Measurements from ENCODE around the gene ATXN1L.
A peak's percentile ranks its signal among the peaks of the same experiment; 100 is the strongest.
"Not testable (repeated sequence)": the region's sequence is repeated elsewhere in the genome, so short reads cannot be mapped to it uniquely, and the experiment has no call there.

The ATXN1L gene, protein sequence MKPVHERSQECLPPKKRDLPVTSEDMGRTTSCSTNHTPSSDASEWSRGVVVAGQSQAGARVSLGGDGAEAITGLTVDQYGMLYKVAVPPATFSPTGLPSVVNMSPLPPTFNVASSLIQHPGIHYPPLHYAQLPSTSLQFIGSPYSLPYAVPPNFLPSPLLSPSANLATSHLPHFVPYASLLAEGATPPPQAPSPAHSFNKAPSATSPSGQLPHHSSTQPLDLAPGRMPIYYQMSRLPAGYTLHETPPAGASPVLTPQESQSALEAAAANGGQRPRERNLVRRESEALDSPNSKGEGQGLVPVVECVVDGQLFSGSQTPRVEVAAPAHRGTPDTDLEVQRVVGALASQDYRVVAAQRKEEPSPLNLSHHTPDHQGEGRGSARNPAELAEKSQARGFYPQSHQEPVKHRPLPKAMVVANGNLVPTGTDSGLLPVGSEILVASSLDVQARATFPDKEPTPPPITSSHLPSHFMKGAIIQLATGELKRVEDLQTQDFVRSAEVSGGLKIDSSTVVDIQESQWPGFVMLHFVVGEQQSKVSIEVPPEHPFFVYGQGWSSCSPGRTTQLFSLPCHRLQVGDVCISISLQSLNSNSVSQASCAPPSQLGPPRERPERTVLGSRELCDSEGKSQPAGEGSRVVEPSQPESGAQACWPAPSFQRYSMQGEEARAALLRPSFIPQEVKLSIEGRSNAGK

GRCh38 chr16:71845639-71846430, at the start of gene ATXN1L:
Gene ATXN1L (plus strand): TSS chr16:71845976. CDS start chr16:71849741, 3,765 bp downstream.
- peak; percentile 76 to 85 for DNase-seq (ENCODE audit: low read depth in 2 of 2, low spot score in 1 of 2)

GRCh38 chr16:71796501-71797097, 49.2 kb upstream of the ATXN1L start:
- no peak for DNase-seq (ENCODE audit: low read depth in 2 of 2, low spot score in 1 of 2)

GRCh38 chr16:71803305-71803690, 42.5 kb upstream of the ATXN1L start:
- no peak for DNase-seq (ENCODE audit: low read depth in 2 of 2, low spot score in 1 of 2)

DNA sequence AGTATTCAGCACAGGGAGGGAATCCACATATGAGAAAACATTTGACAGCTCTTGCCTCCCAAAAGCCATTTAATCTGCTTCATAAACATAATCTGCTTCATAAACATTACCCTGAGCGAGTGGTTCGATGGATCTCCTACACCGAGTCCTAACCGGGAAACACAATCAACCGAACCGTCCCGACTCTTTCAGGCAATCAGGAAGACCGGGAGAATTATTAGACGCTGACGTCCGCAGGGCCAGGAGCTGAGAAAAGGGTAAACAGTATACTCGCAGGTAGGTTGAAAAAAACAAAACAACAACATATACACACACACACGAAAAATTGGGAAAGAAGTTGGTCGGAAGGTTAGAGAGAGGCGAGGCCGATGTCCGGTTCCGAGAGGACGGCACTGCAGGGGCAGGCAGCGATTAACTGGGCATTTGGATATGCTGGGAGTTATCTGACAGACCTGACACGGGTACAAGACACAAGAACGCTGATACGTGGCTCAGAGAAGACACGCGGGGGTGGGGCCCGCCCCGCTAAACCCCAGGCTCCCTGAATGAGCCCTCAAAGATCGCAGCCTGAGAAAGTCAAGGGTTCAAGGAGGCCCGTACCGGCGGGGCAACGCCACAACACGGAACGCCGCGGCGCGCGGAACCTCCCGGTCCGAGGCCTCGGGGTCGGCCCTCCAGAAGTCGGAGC, 37.7 kb upstream of the ATXN1L start:
- peak in 1 of 2 donors; percentile 31 for DNase-seq (ENCODE audit: low read depth in 2 of 2, low spot score in 1 of 2)

GRCh38 chr16:71808593-71809459, 37.0 kb upstream of the ATXN1L start, which contains the start of gene AP1G1:
Gene AP1G1 (minus strand): TSS chr16:71808834. CDS start chr16:71789479, 19,355 bp downstream.
- peak; percentile 72 to 83 for DNase-seq (ENCODE audit: low read depth in 2 of 2, low spot score in 1 of 2)

DNA sequence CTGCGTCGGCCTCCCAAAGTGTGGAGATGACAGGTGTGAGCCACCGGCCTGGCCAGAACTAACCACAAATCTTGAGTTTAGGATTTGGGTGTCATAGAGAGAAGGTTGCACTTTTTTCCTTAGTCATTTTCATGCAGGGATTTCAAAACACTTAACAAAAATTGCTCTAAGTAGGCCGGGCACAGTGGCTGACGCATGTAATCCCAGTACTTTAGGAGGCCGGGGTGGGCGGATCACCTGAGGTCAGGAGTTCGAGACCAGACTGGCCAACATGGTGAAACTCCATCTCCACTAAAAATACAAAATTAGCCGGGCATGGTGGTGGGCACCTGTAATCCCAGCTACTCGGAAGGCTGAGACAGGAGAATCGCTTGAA, 35.6 kb upstream of the ATXN1L start:
- not testable (repeated sequence) for DNase-seq (ENCODE audit: low read depth in 2 of 2, low spot score in 1 of 2)

DNA sequence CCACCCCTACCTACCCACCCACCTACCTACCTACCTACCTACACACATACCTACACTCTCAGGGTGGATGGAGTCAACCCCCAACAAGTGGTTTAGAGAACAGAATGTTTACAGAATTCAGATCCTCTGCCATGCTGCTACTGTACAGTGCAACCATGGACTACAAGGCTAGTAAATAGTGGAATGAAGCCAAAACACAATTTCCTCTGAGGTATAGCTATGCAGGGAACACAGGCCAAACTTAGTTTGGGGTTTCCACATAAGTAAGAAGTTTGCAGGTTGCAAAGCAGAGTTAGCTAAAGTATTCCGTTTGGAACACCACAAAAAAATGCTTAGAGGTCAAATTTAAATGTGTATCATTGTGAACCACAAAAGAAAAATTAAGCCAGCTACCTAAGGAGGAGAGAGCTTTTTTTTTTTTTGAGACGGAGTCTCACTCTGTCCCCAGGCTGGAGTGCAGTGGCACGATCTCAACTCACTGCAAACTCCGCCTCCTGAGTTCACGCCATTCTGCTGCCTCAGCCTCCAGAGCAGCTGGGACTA, 34.4 kb upstream of the ATXN1L start:
- DNase-seq (ENCODE audit: low read depth in 2 of 2, low spot score in 1 of 2): no peak

GRCh38 chr16:71817155-71817500, 28.6 kb upstream of the ATXN1L start:
- not testable (repeated sequence) for DNase-seq (ENCODE audit: low read depth in 2 of 2, low spot score in 1 of 2)

DNA sequence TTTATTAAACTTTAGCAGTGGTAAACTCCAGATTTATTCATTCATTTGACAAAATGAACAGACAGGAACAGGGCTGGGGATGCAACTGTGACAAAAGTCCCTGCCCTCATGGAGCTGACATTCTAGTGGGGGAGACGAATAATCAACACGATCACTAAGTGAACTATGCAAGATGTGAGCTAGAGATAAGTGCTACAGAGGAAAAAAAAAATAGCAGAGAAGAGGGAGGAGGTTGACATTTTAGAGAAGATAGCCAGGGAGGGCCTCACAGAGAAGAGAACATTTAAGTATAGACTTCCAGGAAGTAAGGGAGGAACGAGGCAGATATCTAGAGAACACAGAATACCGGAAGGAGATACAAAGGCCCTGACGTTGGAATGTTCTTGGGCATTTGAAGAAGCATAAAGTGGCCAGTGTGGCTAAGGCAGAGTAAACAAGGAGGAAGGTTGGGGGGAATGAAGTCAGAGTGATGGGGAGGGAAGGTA, 19.2 kb upstream of the ATXN1L start:
- DNase-seq (ENCODE audit: low read depth in 2 of 2, low spot score in 1 of 2): no peak

GRCh38 chr16:71830359-71830758, 15.4 kb upstream of the ATXN1L start:
- no peak for DNase-seq (ENCODE audit: low read depth in 2 of 2, low spot score in 1 of 2)

DNA sequence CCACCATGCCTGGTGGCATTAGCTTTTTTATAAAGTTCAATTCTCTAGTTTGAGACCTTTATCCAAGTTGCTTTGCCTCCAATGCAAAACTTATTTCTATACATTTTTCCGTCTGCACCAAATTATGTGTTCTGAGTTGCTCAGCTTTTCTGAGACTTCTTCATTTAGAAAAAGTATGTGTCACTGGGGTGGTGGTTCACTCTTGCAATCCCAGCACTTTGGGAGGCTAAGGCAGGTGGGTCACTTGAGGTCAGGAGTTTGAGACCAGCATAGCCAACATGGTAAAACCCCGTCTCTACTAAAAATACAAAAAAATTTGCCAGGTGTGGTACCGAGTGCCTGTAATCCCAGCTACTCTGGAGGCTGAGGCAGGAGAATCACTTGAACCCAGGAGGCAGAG, 14.1 kb upstream of the ATXN1L start:
- DNase-seq (ENCODE audit: low read depth in 2 of 2, low spot score in 1 of 2): not testable (repeated sequence)

GRCh38 chr16:71832112-71832511, 13.7 kb upstream of the ATXN1L start:
- DNase-seq (ENCODE audit: low read depth in 2 of 2, low spot score in 1 of 2): not testable (repeated sequence)

GRCh38 chr16:71834291-71834690, 11.5 kb upstream of the ATXN1L start:
- no peak for DNase-seq (ENCODE audit: low read depth in 2 of 2, low spot score in 1 of 2)

GRCh38 chr16:71837150-71837549, 8.6 kb upstream of the ATXN1L start:
- no peak for DNase-seq (ENCODE audit: low read depth in 2 of 2, low spot score in 1 of 2)

GRCh38 chr16:71840052-71840451, 5.7 kb upstream of the ATXN1L start:
- no peak for DNase-seq (ENCODE audit: low read depth in 2 of 2, low spot score in 1 of 2)

- no peak for DNase-seq (ENCODE audit: low read depth in 2 of 2, low spot score in 1 of 2)
Observed at GRCh38 chr16:71843572-71843971, 2.2 kb upstream of the ATXN1L start.

- no peak for DNase-seq (ENCODE audit: low read depth in 2 of 2, low spot score in 1 of 2)
Observed at GRCh38 chr16:71846431-71846830, 655 bp downstream of the ATXN1L start.

DNA sequence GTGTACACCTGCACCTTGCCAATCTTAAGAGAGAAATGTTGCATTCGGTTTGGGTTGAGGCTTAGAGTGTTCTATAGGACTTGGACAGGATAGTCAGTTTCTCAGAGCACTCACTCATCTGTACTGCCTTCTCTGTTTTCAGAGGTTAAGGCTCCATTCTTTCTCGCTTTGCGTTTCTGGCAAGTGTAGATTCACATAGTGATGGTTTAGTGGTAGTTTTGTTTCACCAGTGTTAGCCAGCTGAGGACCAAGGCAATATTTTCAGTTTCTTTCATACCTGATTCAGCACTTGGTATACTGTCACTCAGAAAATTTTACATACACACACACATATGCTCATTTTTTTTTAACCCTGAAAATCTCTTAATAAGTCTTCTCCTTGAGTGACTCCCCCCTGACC, 1.3 kb downstream of the ATXN1L start:
- no peak for DNase-seq (ENCODE audit: low read depth in 2 of 2, low spot score in 1 of 2)

GRCh38 chr16:71848622-71849021, 2.8 kb downstream of the ATXN1L start:
- DNase-seq (ENCODE audit: low read depth in 2 of 2, low spot score in 1 of 2): no peak
